Heart left ventricle (tissue), 13 donors: ENCODE results near the gene NOS1AP.

ENCODE experiments used
- CTCF ChIP-seq, 12 donors: fragments of 200-600 bp; sonication (generic) in 4 of 12; IDR thresholded peaks; one replicate each; pipeline versions ENCODE4 v1.5.0 to v1.8.0; 2018 to 2022; ENCODE audit warnings: antibody characterized with exemption in 12 of 12, mild to moderate bottlenecking in 5 of 12
- POLR2A ChIP-seq, 2 donors: fragments of 450-650 bp; IDR thresholded peaks; one replicate each; pipeline ENCODE4 v1.6.1; 2017; ENCODE audit warnings: antibody characterized with exemption in 2 of 2, mild to moderate bottlenecking in 2 of 2, moderate library complexity in 2 of 2
- donor health status: ischemic (EF 13 %, LVEDD 7.1; RV severe dilation, severe dysfunction).
- donor health status: DM: no; HTN: yes; CAD: no.
- donor health status: DM: no; HTN: no; CAD: no.
- donor health status: ischemic (EF 25% LVEDD 6.9; RV normal size, moderate dysfunction).
- donor health status: ischemic (EF 25% LVEDD 5.7; RV mildly dilated, moderate dysfunction).
- donor health status: ischemic (EF 35%, LVEDD 5.7; RV mildly dilated, moderate dysfunction).
- donor health status: nonischemic (EF 11% LVEDD 7.7; RV severe dilation, severe dysfunction).
- donor health status: DM: yes; HTN: yes; CAD: no.
- donor health status: PGD.
- donor health status: ischemic (EF 29% LVEDD 5.4; RV normal size, mild dysfunction).
- donor health status: nonischemic (EF 23%, LVEDD 6.1; RV moderate dilation, normal function).

GRCh38 chr1:162020150-162020549 is 49.3 kb upstream of the NOS1AP start:
- TF ChIP-seq CTCF (IDR thresholded peaks at IDR 0.05) (no peak), POLR2A (IDR thresholded peaks at IDR 0.05) (no peak)
